ENCODE data around the gene EIF4G2. TPM values are rescaled to one million over a fixed set of nuclear protein-coding genes. Genes with fewer than 3 reads are reported as not detected.

EIF4G2 gene
- total and polyA plus RNA-seq, 2 of the 8 experiments (the other 6 are each of a cell fraction or from before 2014, with no cell fraction given), result 438 to 964 TPM

DNA sequence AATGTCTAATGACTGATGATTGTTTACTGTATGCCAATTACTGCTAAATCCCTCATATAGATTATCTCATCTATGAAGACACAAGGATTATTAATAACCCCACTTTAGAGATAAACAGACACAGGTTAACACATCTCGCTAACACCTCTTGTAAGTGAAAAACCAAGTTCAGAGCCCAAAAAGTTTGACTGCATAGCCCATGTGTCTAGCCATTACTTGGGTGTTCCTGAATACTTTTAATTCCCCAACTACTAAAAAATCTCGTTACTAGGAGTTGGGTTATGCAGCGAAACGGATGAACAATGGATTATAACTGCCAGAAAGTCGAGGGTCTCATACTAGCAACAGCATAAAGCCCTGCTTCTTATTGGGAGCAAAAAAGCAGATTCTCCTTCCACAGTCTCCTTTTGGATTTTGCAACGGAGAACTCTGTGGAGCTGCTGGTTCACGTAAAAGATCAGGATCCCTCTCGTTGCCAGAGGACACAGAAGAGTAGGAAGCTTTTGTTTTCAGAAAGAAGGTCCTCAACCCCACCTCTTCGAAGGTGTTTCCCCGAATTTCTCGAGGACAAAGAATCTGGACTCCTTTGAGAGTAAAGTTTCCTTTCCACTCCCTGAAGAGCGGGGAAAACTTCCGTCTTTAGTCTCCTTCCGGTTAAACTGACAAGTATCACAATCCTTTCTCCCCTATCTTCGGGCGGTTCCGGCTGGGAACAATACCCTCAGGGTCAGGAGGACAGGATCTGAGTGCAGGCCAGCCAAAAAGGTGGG, 48.1 kb upstream of the EIF4G2 start:
- H2BK5ac ChIP-seq (ENCODE audit: low read depth, low read length), result peak overlapping the region; percentile 91
- peak overlapping the region; percentile 84 for H4K5ac ChIP-seq (ENCODE audit: insufficient read length, low read depth, low read length)
- peaks cover 9 to 39% (median 26%) of the 10 kb centered on the region in 4 experiments for H3K36me3 ChIP-seq (ENCODE audit: control insufficient read depth in 2 of 4, insufficient read depth in 4 of 4, low read length in 3 of 4)
- no peak overlapping the region for H2BK20ac ChIP-seq (ENCODE audit: low read length)
- H3K4me2 ChIP-seq (ENCODE audit: insufficient read depth in 1 of 2, low read depth in 2 of 2, low read length in 2 of 2), result peak overlapping the region; percentile 73 to 89
- H4K8ac ChIP-seq (ENCODE audit: extremely low read depth, insufficient read depth, low read length), result peak overlapping the region; percentile 97; the same call in 1 of the 2 replicates
- ChIA-PET POLR2A (ENCODE audit: partially characterized antibody) (interaction anchor here (0.9 to 6.7 kb wide), 13 partner anchors 9 to 82 kb away, joined by 3 to 144 read pairs (median 8); partner anchors contain the start of gene EIF4G2), CTCF (ENCODE audit: partially characterized antibody) (interaction anchor here (0.5 to 1.9 kb wide), 2 partner anchors 9 to 48 kb away, joined by 4 to 10 read pairs; no protein-coding TSS in a partner anchor)
- no peaks in the 10 kb centered on the region for H3K27me3 ChIP-seq (replicated peaks in 1 of 4; ENCODE audit: control insufficient read depth in 3 of 4, extremely low read depth in 1 of 4, insufficient read depth in 3 of 4, low read length in 3 of 4)
- WGBS, 2 experiments (ENCODE audit: extremely low coverage in 1 of 2, insufficient coverage in 1 of 2, insufficient read length in 1 of 2, insufficient replicate concordance in 2 of 2, low coverage in 1 of 2, low lambda C conversion rate in 2 of 2, missing lambda C conversion rate in 1 of 2), result 9% methylated on average over 17 of the region's 17 CpGs; no CpG with 5 or more reads in 1 of the 2 experiments
- peak overlapping the region; percentile 91 to 98 (median 95) for H3K4me3 ChIP-seq (ENCODE audit: extremely low read depth in 1 of 4, insufficient read depth in 2 of 4, low read depth in 3 of 4, low read length in 4 of 4)
- peak overlapping the region; percentile 95 for H3K18ac ChIP-seq (ENCODE audit: extremely low read depth, low read length)
- H3K79me1 ChIP-seq (ENCODE audit: low read depth, low read length), result no peaks in the 10 kb centered on the region; the same call in 1 of the 2 replicates
- H4K20me1 ChIP-seq (replicated peaks in 1 of 2; ENCODE audit: control insufficient read depth in 1 of 2, insufficient read depth in 2 of 2, low read length in 2 of 2), result peaks cover 0 to 6% of the 10 kb centered on the region in 2 experiments
- peak overlapping the region; percentile 56; the same call in 1 of the 2 replicates for H2AK5ac ChIP-seq (ENCODE audit: low read depth, low read length)
- H3K23me2 ChIP-seq (ENCODE audit: low read depth, low read length), result peaks cover 7% of the 10 kb centered on the region
- peaks cover 7 to 37% of the 10 kb centered on the region in 2 experiments for H3K79me2 ChIP-seq (ENCODE audit: control insufficient read depth in 1 of 2, insufficient read depth in 2 of 2, low read length in 2 of 2)
- H2BK15ac ChIP-seq (ENCODE audit: low read length), result peak overlapping the region; percentile 32; the same call in 1 of the 2 replicates
- H3K27ac ChIP-seq (ENCODE audit: low read depth, low read length), result peak overlapping the region; percentile 88
- H3K9me3 ChIP-seq (ENCODE audit: insufficient read depth in 2 of 2, low read depth in 1 of 2, low read length in 1 of 2), result no peaks in the 10 kb centered on the region
- no peak overlapping the region for H3K14ac ChIP-seq (ENCODE audit: insufficient read length)
- H3K9ac ChIP-seq (replicated peaks in 1 of 4; ENCODE audit: extremely low read depth in 1 of 4, low read depth in 3 of 4, low read length in 3 of 4), result peak overlapping the region; percentile 58 to 97 (median 88)
- H2BK120ac ChIP-seq (replicated peaks; ENCODE audit: low read depth, low read length), result no peak overlapping the region
- no peak overlapping the region for H3K4ac ChIP-seq (replicated peaks; ENCODE audit: insufficient read length, low read depth, low read length)
- no peak overlapping the region for H3K23ac ChIP-seq (ENCODE audit: insufficient read length)
- peaks cover 0 to 8% (median 2%) of the 10 kb centered on the region in 4 experiments; a peak in 3 of 7 replicates for H3K4me1 ChIP-seq (replicated peaks in 1 of 4; ENCODE audit: control insufficient read depth in 3 of 4, insufficient read depth in 4 of 4, low read length in 3 of 4)
- H2BK12ac ChIP-seq (ENCODE audit: low read depth, low read length), result peak overlapping the region; percentile 72; the same call in 1 of the 2 replicates
- peak overlapping the region; percentile 58 for H4K91ac ChIP-seq (replicated peaks; ENCODE audit: insufficient read length, low read length)
- FAIRE-seq, result no peak
- H3K56ac ChIP-seq (replicated peaks; ENCODE audit: insufficient read length, low read depth, low read length), result peak overlapping the region; percentile 52
- H2AFZ ChIP-seq (ENCODE audit: low read length), result 0 out of 2 replicates have a peak overlapping the region, but pooled peaks have one; percentile 45
- DNase-seq (ENCODE audit: low read depth in 1 of 2, low spot score in 2 of 2), result no peak
- TF ChIP-seq KDM5A (IDR thresholded peaks at IDR 0.05; ENCODE audit: low read length) (no peak), NANOG (IDR thresholded peaks at IDR 0.05; ENCODE audit: insufficient read depth, low read depth, low read length, poor library complexity, severe bottlenecking) (no peak)

Data from H1 (cell line).